ENCODE measurements around the gene PKMYT1.
"Not testable (repeated sequence)": the region's sequence is repeated elsewhere in the genome, so short reads cannot be mapped to it uniquely, and the experiment has no call there.

Gene PKMYT1

GRCh38 chr16:2955779-2956578, 24.3 kb downstream of the PKMYT1 start:
- no peak for DNase-seq

- DNase-seq, result no peak
Measured at GRCh38 chr16:2955438-2955778, 24.8 kb downstream of the PKMYT1 start.

DNA sequence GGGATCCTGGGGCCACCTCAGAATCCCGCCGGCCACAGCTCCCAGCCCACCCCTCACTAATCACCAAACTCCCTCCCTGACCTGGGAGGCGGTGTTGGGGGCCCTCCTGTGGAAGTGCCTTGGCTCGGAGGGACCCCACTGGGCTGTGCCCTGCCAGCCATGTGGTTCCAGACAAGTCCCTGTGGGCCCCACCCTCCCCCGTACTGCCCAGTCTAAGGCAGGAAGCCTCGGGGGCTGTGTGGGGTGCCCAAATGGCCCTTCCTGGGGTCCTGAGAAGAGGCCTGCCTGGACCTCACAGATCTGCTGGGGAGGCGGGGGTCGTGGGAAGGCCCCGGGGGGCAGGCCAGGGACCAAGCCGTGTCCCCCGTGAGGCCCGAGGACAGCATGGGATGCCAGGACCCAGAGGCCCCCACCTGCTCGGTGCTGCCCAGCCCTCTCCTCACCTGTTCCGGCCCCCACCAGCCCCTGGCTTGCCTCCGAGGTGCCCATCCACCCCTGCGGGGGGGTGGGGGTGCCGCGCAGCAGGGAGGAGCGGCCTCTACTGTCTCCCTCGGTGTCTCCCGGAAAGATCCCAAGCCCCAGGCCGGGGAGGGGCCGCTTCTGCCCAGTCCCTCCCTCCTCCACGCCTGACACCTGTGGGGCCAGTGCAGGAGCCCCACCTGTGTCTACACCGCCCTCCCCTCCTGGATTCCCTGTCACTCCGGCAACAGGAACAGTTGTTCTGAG, 25.4 kb downstream of the PKMYT1 start:
- DNase-seq, result no peak

DNA sequence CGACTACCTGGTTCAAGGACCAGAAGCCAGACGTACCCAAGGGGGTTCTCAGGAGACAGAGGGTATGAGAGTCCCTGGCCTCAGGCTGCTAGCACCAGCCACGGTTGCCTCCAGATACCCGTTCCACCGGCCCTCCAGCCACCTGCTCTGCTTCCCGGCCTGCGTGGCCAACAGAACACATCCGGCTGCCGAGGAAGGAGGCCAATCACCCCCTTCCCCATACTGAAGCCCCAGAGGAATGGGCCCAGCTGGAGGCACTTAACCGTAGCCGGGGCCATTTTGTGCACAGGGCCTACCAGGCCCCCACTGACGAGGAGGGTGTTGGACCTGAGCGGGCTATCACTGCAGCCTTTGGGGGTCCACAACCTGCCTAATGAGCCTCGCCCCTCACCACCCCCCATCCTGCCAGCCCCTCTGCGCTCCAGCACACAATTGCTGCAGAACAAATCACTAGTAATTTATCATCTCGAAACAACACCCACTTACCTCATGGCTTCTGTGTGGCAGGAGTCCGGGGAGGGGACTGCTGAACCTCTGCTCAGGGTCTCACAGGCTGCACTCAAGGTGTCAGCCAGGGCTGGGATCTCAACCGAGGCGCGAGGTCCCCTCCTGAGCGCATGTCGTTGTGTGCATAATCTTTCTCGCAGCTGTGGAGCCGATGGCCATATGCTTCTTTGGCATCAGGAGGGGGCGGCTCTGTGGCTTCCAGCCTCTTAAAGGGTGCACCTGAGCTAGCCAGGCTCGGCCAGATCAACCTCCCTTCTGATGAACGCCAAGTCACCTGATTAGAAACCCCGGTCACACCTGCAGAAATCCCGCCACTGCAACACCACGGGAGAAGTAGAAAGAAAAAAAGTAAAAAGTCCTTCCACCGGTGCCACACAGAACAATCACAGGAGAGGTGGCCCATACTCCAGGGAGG, 26.3 kb downstream of the PKMYT1 start:
- DNase-seq, result no peak

GRCh38 chr16:2952679-2953078, 27.6 kb downstream of the PKMYT1 start:
- no peak for DNase-seq

DNA sequence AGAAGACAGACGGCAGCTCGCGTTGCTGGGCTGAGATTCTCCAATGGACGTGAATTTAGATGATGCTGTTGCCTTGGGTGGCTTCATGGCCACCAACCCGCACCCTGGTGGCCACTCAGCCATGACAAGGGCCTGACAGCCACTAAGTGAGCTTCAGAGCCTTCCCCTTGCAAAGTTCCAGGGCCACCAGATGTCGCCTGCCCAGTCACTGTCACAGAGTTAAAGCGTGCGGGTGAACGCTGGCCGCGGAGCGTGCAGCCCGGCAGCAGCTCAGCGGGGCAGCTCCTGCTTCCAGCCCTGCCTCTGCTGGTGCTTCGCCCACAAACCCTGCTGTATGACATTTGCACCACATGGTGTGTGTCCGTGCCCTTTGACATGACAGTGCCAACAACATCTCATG, 29.5 kb downstream of the PKMYT1 start:
- DNase-seq, result no peak

DNA sequence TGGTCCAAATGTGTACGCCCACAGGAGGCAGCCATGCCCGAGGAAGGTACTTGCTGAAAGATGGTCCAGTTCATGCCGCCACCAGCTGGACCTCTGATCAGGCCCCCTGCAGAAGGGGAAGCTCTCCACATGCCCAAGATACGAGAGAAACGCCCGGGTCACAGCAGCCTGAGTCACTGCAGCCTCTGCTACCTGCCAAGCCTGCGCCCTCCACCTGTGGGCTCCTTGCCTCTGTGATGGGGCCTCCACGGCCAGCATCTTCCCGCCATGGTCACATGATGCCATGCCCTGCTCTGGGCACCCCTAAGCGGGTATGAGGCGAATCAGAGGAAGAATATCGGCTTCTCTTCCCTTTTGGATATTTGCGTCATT, 29.9 kb downstream of the PKMYT1 start:
- DNase-seq, result no peak

DNA sequence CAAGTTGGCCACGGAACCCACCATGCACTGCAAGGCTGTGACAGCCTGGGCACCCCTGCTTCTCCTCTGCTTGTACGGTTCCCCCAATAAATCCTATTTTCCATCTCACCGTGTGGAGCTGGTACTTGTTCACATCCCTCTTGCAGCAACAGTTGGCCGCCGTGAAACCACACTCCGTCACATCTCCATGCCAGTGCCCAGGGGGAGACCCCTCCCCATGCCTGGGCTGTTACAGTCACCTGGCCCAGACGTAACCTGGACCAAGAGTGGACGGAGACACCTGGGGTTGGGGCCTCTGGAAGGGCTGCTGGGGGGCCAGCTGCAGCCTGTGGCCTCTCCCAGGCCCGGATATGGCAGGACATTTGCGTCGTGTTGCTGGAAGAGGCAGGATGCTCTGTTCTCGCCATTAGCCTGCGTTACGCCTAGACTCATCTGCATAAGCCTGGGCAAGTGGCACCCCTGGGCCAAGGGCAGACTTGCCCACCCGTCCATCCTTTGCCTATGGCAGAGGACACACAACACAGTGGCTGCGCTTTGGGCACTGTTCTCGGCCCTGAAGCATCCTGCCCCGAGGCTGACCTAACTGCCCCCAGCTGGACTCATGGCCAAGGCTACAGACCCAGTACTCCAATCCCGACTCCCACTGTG, 30.4 kb downstream of the PKMYT1 start:
- no peak for DNase-seq

DNA sequence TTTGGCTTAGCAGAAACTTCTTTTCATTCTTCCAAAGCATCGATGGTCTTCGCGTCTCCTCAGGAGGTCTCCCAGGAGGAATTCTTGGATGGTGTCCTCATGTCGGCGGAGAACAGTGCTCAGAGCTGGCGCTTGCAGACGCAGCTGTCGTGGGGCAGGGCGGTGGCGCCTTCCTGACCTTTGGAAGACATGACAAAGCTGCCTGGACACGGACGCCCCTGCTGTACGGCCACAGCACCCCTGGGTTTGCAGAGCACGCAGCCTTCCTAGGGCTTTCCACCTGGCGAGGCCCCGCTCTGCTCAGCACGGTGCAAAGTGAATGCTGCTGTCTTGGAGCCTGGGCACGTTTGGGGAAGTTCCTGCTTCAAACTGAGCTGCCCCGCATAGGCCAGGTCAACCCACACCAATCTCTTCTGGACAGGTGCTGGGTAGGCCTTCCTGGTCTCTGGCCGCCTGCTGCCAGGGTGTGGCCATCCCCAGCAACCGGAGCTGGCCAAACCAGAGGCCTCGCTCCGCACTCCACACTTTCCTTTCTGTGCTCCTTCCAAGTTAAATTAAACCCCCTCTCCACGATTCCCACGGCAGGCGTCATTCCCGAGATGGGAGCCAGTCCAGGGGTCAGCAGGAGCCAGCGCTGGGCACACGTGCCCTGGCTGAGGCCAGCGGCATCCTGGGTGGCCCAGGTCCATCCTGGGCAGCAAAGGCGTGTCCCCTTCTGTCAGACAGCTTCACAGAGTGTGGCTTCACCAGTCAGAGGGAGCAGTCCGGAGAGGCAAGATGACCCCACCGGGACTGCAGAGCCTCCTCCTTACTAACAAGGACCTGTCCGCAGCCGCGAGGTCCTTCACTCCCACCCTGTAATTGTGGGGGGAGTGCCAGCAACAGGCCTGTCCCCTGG, 31.2 kb downstream of the PKMYT1 start:
- DNase-seq, result no peak

DNA sequence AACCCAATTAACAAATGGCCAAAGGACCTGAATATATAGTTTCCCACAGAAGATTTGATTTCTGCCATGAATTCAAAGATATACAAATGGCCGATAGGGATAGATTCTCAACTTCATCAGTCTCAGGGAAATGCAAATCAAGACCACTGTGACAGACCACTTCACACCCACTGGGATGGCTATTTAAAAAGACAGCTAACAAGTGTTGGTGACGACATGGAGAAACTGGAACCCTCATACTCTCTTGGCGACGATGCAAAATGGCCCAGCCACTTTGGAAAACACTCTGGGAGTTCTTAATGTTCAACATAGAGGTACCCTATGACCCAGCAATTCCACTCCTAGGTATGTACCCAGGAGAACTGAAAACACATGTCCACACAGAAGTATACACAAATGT, 33.6 kb downstream of the PKMYT1 start:
- DNase-seq, result no peak

GRCh38 chr16:2943716-2944115, 36.5 kb downstream of the PKMYT1 start:
- DNase-seq, result not testable (repeated sequence)

DNA sequence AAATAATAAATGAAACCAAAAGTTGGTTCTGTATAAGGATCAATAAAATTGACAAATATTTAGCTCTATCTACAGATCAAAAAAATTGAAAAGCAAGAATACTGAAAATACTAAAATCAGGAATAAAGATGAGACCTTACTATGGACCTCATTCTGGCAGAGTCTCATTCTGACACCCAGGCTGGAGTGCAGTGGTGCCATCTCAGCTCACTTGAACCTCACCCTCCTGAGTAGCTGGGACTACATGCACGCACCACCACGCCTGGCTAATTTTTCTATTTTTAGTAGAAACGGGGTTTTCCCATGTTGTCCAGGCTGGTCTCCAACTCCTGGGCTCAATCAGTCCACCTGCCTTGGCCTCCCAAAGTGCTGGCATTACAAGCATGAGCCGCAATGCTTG, 38.2 kb downstream of the PKMYT1 start:
- no peak for DNase-seq

DNA sequence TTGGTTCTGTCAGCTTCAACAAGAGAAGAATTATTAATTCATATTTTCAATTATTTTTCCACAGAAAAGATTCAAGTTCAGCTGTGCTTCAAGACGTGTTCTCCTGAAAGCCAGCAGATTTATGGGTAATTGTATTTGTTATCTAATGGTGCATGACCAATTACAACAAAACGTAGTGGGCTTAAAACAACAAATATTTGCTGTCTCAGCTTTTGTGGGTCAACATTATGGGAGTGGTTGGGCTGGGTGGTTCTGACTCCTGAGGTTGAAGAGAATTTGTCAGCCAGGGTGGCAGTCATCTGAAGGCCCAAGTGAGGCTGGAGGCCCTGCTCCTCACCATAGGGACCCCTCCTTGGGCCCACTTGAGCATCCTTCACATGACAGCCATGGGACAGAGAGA, 40.3 kb downstream of the PKMYT1 start:
- DNase-seq, result no peak

- no peak for DNase-seq
Measured at GRCh38 chr16:2938206-2938605, 42.0 kb downstream of the PKMYT1 start.

- no peak for DNase-seq
Measured at GRCh38 chr16:2937170-2937569, 43.1 kb downstream of the PKMYT1 start.

- no peak for DNase-seq
Measured at GRCh38 chr16:2936436-2937011, 43.7 kb downstream of the PKMYT1 start.

- no peak for DNase-seq
Measured at GRCh38 chr16:2934450-2934849, 45.8 kb downstream of the PKMYT1 start.

DNA sequence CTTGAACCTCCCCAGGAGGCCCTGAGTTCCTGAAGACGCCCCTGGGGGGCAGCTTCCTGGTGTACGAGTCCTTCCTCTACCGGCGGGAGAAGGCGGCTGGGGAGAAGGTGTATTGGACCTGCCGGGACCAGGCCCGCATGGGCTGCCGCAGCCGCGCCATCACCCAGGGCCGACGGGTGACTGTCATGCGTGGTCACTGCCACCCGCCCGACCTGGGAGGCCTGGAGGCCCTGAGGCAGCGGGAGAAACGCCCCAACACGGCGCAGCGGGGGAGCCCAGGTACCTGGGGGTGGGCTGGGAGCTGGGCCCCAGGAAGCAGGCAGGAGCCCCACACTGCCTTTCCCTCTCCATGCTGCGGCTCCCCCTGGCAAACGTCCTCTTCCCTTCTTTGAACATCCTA, 46.5 kb downstream of the PKMYT1 start:
- DNase-seq, result no peak

DNA sequence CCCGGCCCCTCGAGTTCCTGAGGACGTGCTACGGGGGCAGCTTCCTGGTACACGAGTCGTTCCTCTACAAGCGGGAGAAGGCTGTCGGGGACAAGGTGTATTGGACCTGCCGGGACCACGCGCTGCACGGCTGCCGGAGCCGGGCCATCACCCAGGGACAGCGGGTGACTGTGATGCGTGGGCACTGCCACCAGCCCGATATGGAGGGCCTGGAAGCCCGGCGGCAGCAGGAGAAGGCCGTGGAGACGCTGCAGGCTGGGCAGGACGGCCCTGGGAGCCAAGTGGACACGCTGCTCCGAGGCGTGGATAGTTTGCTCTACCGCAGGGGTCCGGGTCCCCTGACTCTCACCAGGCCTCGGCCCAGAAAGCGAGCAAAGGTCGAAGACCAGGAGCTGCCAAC, 47.1 kb downstream of the PKMYT1 start:
- DNase-seq, result no peak

DNA sequence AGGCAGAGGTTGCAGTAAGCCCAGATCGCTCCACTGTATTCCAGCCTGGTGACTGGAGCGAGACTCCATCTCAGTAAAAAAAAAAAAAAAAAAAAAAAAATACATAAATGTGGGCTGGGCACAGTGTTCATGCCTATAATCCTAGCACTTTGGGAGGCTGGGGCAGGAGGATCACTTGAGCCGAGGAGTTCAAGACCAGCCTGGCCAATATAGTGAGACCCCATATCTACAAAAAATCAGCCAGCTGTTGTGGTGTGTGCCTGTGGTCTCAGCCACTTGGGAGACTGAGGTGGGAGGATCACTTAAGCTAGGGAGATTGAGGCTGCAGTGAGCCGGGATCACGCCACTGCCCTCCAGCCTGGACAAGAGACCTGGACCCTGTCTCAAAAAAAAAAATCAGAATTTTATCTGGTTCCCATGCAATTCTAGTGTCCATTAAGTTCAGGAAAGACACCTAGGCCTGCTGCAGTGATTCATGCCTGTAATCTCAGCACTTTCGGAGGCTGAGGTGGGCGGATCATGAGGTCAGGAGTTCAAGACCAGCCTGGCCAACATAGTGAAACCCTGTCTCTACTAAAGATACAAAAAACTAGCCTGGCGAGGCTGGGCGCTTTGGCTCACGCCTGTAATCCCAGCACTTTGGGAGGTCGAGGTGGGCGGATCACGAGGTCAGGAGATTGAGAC, 48.9 kb downstream of the PKMYT1 start:
- not testable (repeated sequence) for DNase-seq

- DNase-seq, result no peak
Measured at GRCh38 chr16:2930236-2930635, 50.0 kb downstream of the PKMYT1 start.

Measured in activated CD4-positive, alpha-beta T cell treated with anti-CD3 and anti-CD28 coated beads for 4 hours (primary cell).